H9 (cell line): ENCODE data around the gene PARD3. TPM values are rescaled to one million over a fixed set of nuclear protein-coding genes. Genes with fewer than 3 reads are reported as not detected.

ENCODE experiments used
- DNase-seq: peaks from one replicate; pipeline ENCODE4 v3.0.0-alpha.2; 2017
- H2AFZ ChIP-seq: one replicate; pipeline ENCODE4 v1.6.1; 2013; ENCODE audit warnings: mild to moderate bottlenecking, low read length, control low read depth, moderate library complexity
- H2AK5ac ChIP-seq: 2 replicates; pipeline ENCODE4 v1.6.1; 2013; ENCODE audit warnings: low read length, control low read depth, mixed read lengths; ENCODE audit not compliant: insufficient read length
- H2BK120ac ChIP-seq: one replicate; pipeline ENCODE4 v1.6.1; 2013; ENCODE audit warnings: low read depth, mild to moderate bottlenecking, low read length, control low read depth, inconsistent platforms; ENCODE audit not compliant: poor library complexity, severe bottlenecking
- H2BK12ac ChIP-seq: 2 replicates; pipeline ENCODE4 v1.6.1; 2013; ENCODE audit warnings: low read length, control low read depth, mixed read lengths, low read depth; ENCODE audit not compliant: insufficient read length
- H2BK15ac ChIP-seq: 2 replicates; pipeline ENCODE4 v1.6.1; 2013; ENCODE audit warnings: low read depth, low read length, control low read depth
- H2BK20ac ChIP-seq: one replicate; pipeline ENCODE4 v1.6.1; 2013; ENCODE audit warnings: low read depth, mild to moderate bottlenecking, low read length, control low read depth, inconsistent platforms; ENCODE audit not compliant: poor library complexity, severe bottlenecking
- H2BK5ac ChIP-seq: 2 replicates; pipeline ENCODE4 v1.6.1; 2013; ENCODE audit warnings: low read length, control low read depth, mixed read lengths; ENCODE audit not compliant: insufficient read length
- H3K14ac ChIP-seq: 2 replicates; pipeline ENCODE4 v1.6.1; 2013; ENCODE audit warnings: low read length, control low read depth; ENCODE audit not compliant: insufficient read depth
- H3K18ac ChIP-seq: 2 replicates; pipeline ENCODE4 v1.6.1; 2013; ENCODE audit warnings: low read depth, mild to moderate bottlenecking, mixed read lengths, low read length, control low read depth; ENCODE audit not compliant: insufficient read length
- H3K23ac ChIP-seq: 2 replicates; pipeline ENCODE4 v1.6.1; 2013; ENCODE audit warnings: low read length, control low read depth, mixed read lengths, low read depth; ENCODE audit not compliant: insufficient read length
- H3K23me2 ChIP-seq: 2 replicates; pipeline ENCODE4 v1.6.1; 2013; ENCODE audit warnings: low read depth, mild to moderate bottlenecking, mixed read lengths, low read length, control low read depth; ENCODE audit not compliant: insufficient read length, poor library complexity, severe bottlenecking
- H3K27ac ChIP-seq: 2 replicates; pipeline ENCODE4 v1.5.1; 2013; ENCODE audit warnings: low read length, control low read depth, mixed read lengths, low read depth; ENCODE audit not compliant: insufficient read length
- H3K27me3 ChIP-seq: 2 replicates; pipeline ENCODE4 v1.6.1; 2013; ENCODE audit warnings: low read length, control low read depth, inconsistent platforms; ENCODE audit not compliant: insufficient read depth
- H3K4ac ChIP-seq: 2 replicates; pipeline ENCODE4 v1.6.1; 2013; ENCODE audit warnings: low read depth, mild to moderate bottlenecking, control low read depth, inconsistent platforms, low read length, moderate library complexity
- H3K4me1 ChIP-seq: 2 replicates; pipeline ENCODE4 v1.6.1; 2013; ENCODE audit warnings: low read length, control low read depth, inconsistent platforms; ENCODE audit not compliant: insufficient read depth
- H3K4me2 ChIP-seq: 2 replicates; pipeline ENCODE4 v1.6.1; 2013; ENCODE audit warnings: low read length, control low read depth, mixed read lengths; ENCODE audit not compliant: insufficient read length, insufficient read depth
- H3K56ac ChIP-seq: 2 replicates; pipeline ENCODE4 v1.6.1; 2013; ENCODE audit warnings: low read depth, mild to moderate bottlenecking, mixed read lengths, low read length, control low read depth; ENCODE audit not compliant: insufficient read length
- H3K79me1 ChIP-seq: 2 replicates; pipeline ENCODE4 v1.6.1; 2013; ENCODE audit warnings: low read depth, mild to moderate bottlenecking, moderate library complexity, low read length, control low read depth, inconsistent platforms; ENCODE audit not compliant: insufficient read depth, poor library complexity, severe bottlenecking
- H3K79me2 ChIP-seq: 2 replicates; pipeline ENCODE4 v1.6.1; 2013; ENCODE audit warnings: low read length, control low read depth, inconsistent platforms; ENCODE audit not compliant: insufficient read depth
- H3K9ac ChIP-seq: 2 replicates; pipeline ENCODE4 v1.6.1; 2013; ENCODE audit warnings: low read length, control low read depth, mixed read lengths; ENCODE audit not compliant: insufficient read length; ENCODE audit errors: extremely low read depth
- H3K9me3 ChIP-seq: one replicate; pipeline ENCODE4 v1.6.1; 2013; ENCODE audit warnings: low read depth, low read length, inconsistent platforms; ENCODE audit not compliant: control insufficient read depth
- H3T11ph ChIP-seq: one replicate; pipeline ENCODE4 v1.6.1; 2013; ENCODE audit warnings: mild to moderate bottlenecking, low read length, control low read depth, inconsistent platforms
- H4K20me1 ChIP-seq: one replicate; pipeline ENCODE4 v1.6.1; 2013; ENCODE audit not compliant: control insufficient read depth, insufficient read length, insufficient read depth
- H4K5ac ChIP-seq: 2 replicates; pipeline ENCODE4 v1.6.1; 2013; ENCODE audit warnings: low read depth, mild to moderate bottlenecking, mixed read lengths, low read length, control low read depth; ENCODE audit not compliant: insufficient read length
- H4K8ac ChIP-seq: replicated peaks from 2 replicates; pipeline ENCODE4 v1.6.1; 2013; ENCODE audit warnings: low read length, control low read depth, mixed read lengths, low read depth; ENCODE audit not compliant: insufficient read length
- H4K91ac ChIP-seq: 2 replicates; pipeline ENCODE4 v1.6.1; 2013; ENCODE audit warnings: low read depth, mild to moderate bottlenecking, moderate library complexity, mixed read lengths, low read length, control low read depth; ENCODE audit not compliant: insufficient read length
- H3K27ac Mint-ChIP-seq, 3 experiments: 2 replicates in 2 of 3; 3 replicates in 1 of 3; pipeline ENCODE4 v1.8.0; 2020 to 2021; ENCODE audit warnings: mixed read lengths in 3 of 3, mild to moderate bottlenecking in 1 of 3, moderate library complexity in 1 of 3
- H3K27me3 Mint-ChIP-seq: 2 replicates; pipeline ENCODE4 v1.8.0; 2021; ENCODE audit warnings: low read depth, mild to moderate bottlenecking, moderate library complexity, mixed read lengths
- H3K36me3 Mint-ChIP-seq, 3 experiments: 2 replicates in 2 of 3; 3 replicates in 1 of 3; pipeline ENCODE4 v1.8.0; 2020 to 2021; ENCODE audit warnings: low read depth in 3 of 3, mixed read lengths in 3 of 3; ENCODE audit not compliant: insufficient read depth in 1 of 3
- H3K4me1 Mint-ChIP-seq, 2 experiments: 2 replicates each; pipeline ENCODE4 v1.8.0; 2020; ENCODE audit warnings: mixed read lengths in 2 of 2
- H3K4me3 Mint-ChIP-seq, 2 experiments: 2 replicates in 1 of 2; 3 replicates in 1 of 2; pipeline ENCODE4 v1.8.0; 2020 to 2021; ENCODE audit warnings: mild to moderate bottlenecking in 2 of 2, mixed read lengths in 2 of 2, moderate library complexity in 1 of 2
- H3K9me3 Mint-ChIP-seq, 2 experiments: 2 replicates in 1 of 2; 3 replicates in 1 of 2; pipeline ENCODE4 v1.8.0; 2020; ENCODE audit warnings: mild to moderate bottlenecking in 2 of 2, mixed read lengths in 2 of 2, moderate library complexity in 1 of 2
- total RNA-seq: library from RNA; stranded (reverse); gene quantifications from 2 replicates; pipeline ENCODE4 v1.2.1, GENCODE V29; 2021
- TF ChIP-seq, protein P1 (sequence below): fragments of 200-600 bp; sonication (generic); conservative IDR thresholded peaks from 3 replicates; pipeline ENCODE4 v1.8.0; 2021; ENCODE audit warnings: antibody characterized with exemption, mild to moderate bottlenecking

Gene PARD3
- total RNA-seq, 1 experiment from 2014 or later: 44.7 TPM

DNA sequence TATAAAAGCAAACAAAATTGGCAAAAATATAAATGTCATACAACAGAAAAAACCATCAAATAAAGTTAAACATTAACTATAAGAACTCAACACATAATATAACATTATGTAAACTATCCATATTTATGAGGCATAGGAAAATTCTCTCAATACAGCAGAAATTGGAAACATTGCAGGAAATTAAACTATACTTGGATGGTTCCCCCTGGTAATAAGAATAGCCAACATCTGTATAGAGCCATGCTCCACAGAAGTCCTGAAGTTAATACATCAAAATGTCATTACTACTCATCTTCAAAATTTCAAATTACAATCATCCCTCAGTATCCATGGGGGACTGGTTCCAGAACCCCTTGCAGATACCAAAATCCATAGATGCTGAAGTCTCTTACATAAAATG lies 350.5 kb downstream of the PARD3 start:
- no peak overlapping the region for H2BK12ac ChIP-seq
- H3K4me1 ChIP-seq: no peaks in the 10 kb centered on the region
- no peaks in the 10 kb centered on the region for H3K79me1 ChIP-seq
- H3K4ac ChIP-seq: no peak overlapping the region
- TF ChIP-seq, protein P1, sequence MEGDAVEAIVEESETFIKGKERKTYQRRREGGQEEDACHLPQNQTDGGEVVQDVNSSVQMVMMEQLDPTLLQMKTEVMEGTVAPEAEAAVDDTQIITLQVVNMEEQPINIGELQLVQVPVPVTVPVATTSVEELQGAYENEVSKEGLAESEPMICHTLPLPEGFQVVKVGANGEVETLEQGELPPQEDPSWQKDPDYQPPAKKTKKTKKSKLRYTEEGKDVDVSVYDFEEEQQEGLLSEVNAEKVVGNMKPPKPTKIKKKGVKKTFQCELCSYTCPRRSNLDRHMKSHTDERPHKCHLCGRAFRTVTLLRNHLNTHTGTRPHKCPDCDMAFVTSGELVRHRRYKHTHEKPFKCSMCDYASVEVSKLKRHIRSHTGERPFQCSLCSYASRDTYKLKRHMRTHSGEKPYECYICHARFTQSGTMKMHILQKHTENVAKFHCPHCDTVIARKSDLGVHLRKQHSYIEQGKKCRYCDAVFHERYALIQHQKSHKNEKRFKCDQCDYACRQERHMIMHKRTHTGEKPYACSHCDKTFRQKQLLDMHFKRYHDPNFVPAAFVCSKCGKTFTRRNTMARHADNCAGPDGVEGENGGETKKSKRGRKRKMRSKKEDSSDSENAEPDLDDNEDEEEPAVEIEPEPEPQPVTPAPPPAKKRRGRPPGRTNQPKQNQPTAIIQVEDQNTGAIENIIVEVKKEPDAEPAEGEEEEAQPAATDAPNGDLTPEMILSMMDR: no peak
- H3K56ac ChIP-seq: no peak overlapping the region
- no peak overlapping the region for H2AFZ ChIP-seq
- Mint-ChIP-seq H3K4me1 (peaks cover 0 to 3% of the 10 kb centered on the region in 2 experiments; a peak in 1 of 4 replicates), H3K4me3 (no peak overlapping the region), H3K27ac (no peak overlapping the region), H3K36me3 (no peaks in the 10 kb centered on the region; a peak in 4 of 7 replicates), H3K27me3 (no peaks in the 10 kb centered on the region), H3K9me3 (no peaks in the 10 kb centered on the region)
- H3K27ac ChIP-seq: no peak overlapping the region
- H3K23ac ChIP-seq: no peak overlapping the region
- no peak overlapping the region for H3K14ac ChIP-seq
- H4K5ac ChIP-seq: no peak overlapping the region
- H3K27me3 ChIP-seq: no peaks in the 10 kb centered on the region
- no peak overlapping the region for H2BK20ac ChIP-seq
- no peak overlapping the region for H2BK120ac ChIP-seq
- no peaks in the 10 kb centered on the region for H3K79me2 ChIP-seq
- no peak overlapping the region for H2BK15ac ChIP-seq
- no peaks in the 10 kb centered on the region for H3K9me3 ChIP-seq
- no peak overlapping the region for H3T11ph ChIP-seq
- no peak overlapping the region for H2AK5ac ChIP-seq
- DNase-seq: no peak
- H3K18ac ChIP-seq: no peak overlapping the region
- H3K4me2 ChIP-seq: no peak overlapping the region
- no peak overlapping the region for H4K91ac ChIP-seq
- H3K23me2 ChIP-seq: no peaks in the 10 kb centered on the region
- no peak overlapping the region for H2BK5ac ChIP-seq
- H4K20me1 ChIP-seq: no peaks in the 10 kb centered on the region
- no peak overlapping the region for H4K8ac ChIP-seq
- no peak overlapping the region for H3K9ac ChIP-seq
